HepG2 (cell line): Measurements from ENCODE around the gene RNF149. TPM values are rescaled to one million over a fixed set of nuclear protein-coding genes. Genes with fewer than 3 reads are reported as not detected.

ENCODE experiments used
- CEBPG ChIP-seq: IDR thresholded peaks from 2 replicates; pipeline ENCODE4 v1.6.1; 2016
- ISX ChIP-seq: sonication (generic); formaldehyde crosslinking; conservative IDR thresholded peaks from 2 replicates; pipeline ENCODE4 v1.5.0; 2020; ENCODE audit warnings: missing genetic modification reagents
- NFYC ChIP-seq: IDR thresholded peaks from 2 replicates; pipeline ENCODE4 v1.6.1; 2016; ENCODE audit warnings: missing genetic modification reagents, missing compliant biosample characterization
- NR2F2 ChIP-seq: IDR thresholded peaks from 2 replicates; pipeline ENCODE4 v1.6.1; 2012; ENCODE audit warnings: low read depth, inconsistent platforms, borderline replicate concordance
- PCBP1 ChIP-seq: fragments of 200-400 bp; formaldehyde crosslinking; IDR thresholded peaks from 2 replicates; pipeline ENCODE4 v1.6.1; 2017; ENCODE audit warnings: mild to moderate bottlenecking, low read depth, low read length, borderline replicate concordance
- RFXAP ChIP-seq: sonication (generic); formaldehyde crosslinking; IDR thresholded peaks from 2 replicates; pipeline ENCODE4 v1.4.0; 2020; ENCODE audit warnings: missing genetic modification reagents, borderline replicate concordance
- SMC3 ChIP-seq: IDR thresholded peaks from 2 replicates; pipeline ENCODE4 v1.6.1; 2011; ENCODE audit warnings: low read length, improper control_type of control experiment
- ZNF121 ChIP-seq: sonication (generic); formaldehyde crosslinking; IDR thresholded peaks from 2 replicates; pipeline ENCODE4 v1.5.0; 2020; ENCODE audit warnings: mild to moderate bottlenecking, missing genetic modification reagents
- ZNF136 ChIP-seq: sonication (generic); formaldehyde crosslinking; IDR thresholded peaks from 2 replicates; pipeline ENCODE4 v1.8.1; 2022; ENCODE audit warnings: low read depth, mild to moderate bottlenecking, moderate library complexity, missing genetic modification reagents
- ZNF296 ChIP-seq: sonication (generic); formaldehyde crosslinking; conservative IDR thresholded peaks from 2 replicates; pipeline ENCODE4 v1.5.0; 2020; ENCODE audit warnings: mild to moderate bottlenecking, missing genetic modification reagents
- ZNF780A ChIP-seq: sonication (generic); formaldehyde crosslinking; IDR thresholded peaks from 2 replicates; pipeline ENCODE4 v1.8.0; 2022; ENCODE audit warnings: mild to moderate bottlenecking, missing genetic modification reagents, moderate library complexity
- ZSCAN29 ChIP-seq: sonication (generic); formaldehyde crosslinking; conservative IDR thresholded peaks from 2 replicates; pipeline ENCODE4 v1.4.0; 2020; ENCODE audit warnings: mild to moderate bottlenecking, missing genetic modification reagents
- polyA plus RNA-seq, 8 experiments: library from polyadenylated mRNA; depleted of rRNA in 3 of 8; stranded (reverse) in 7 of 8; unstranded in 1 of 8; fragments of >200 nt; fragmentation: Illumina TruSeq in 4 of 8; extraction: Trizol in 4 of 8; gene quantifications; 2 replicates each; pipeline versions ENCODE4 v1.2.1 to v1.2.3, GENCODE V29; 2011 to 2016; ENCODE audit warnings: low read depth in 4 of 8, missing spikeins in 1 of 8, mixed read lengths in 1 of 8; ENCODE audit not compliant: insufficient read depth in 1 of 8
- total RNA-seq, 5 experiments: library from RNA; depleted of rRNA; stranded (reverse); fragments of >200 nt; fragmentation: Illumina TruSeq; extraction: Trizol; gene quantifications; 2 replicates each; pipeline ENCODE4 v1.2.3, GENCODE V29; 2016; ENCODE audit warnings: low read depth in 1 of 5
- TF ChIP-seq, protein P1 (sequence below): fragments of 450-650 bp; IDR thresholded peaks from 2 replicates; pipeline ENCODE4 v1.6.1; 2017; ENCODE audit warnings: mild to moderate bottlenecking
- TF ChIP-seq, protein P2 (sequence below): sonication (generic); formaldehyde crosslinking; IDR thresholded peaks from 2 replicates; pipeline ENCODE4 v1.4.0; 2020; ENCODE audit warnings: missing genetic modification reagents
- TF ChIP-seq, protein P3 (sequence below): sonication (generic); formaldehyde crosslinking; conservative IDR thresholded peaks from 2 replicates; pipeline ENCODE4 v1.8.0; 2022; ENCODE audit warnings: missing genetic modification reagents
- TF ChIP-seq, protein P4 (sequence below): sonication (generic); formaldehyde crosslinking; IDR thresholded peaks from 2 replicates; pipeline ENCODE4 v1.8.1; 2023; ENCODE audit warnings: mild to moderate bottlenecking, missing genetic modification reagents

RNF149 gene
- total and polyA plus RNA-seq, 2 of the 13 experiments (the other 11 are each of a cell fraction or from before 2014, with no cell fraction given): 87.6 to 109 TPM

DNA sequence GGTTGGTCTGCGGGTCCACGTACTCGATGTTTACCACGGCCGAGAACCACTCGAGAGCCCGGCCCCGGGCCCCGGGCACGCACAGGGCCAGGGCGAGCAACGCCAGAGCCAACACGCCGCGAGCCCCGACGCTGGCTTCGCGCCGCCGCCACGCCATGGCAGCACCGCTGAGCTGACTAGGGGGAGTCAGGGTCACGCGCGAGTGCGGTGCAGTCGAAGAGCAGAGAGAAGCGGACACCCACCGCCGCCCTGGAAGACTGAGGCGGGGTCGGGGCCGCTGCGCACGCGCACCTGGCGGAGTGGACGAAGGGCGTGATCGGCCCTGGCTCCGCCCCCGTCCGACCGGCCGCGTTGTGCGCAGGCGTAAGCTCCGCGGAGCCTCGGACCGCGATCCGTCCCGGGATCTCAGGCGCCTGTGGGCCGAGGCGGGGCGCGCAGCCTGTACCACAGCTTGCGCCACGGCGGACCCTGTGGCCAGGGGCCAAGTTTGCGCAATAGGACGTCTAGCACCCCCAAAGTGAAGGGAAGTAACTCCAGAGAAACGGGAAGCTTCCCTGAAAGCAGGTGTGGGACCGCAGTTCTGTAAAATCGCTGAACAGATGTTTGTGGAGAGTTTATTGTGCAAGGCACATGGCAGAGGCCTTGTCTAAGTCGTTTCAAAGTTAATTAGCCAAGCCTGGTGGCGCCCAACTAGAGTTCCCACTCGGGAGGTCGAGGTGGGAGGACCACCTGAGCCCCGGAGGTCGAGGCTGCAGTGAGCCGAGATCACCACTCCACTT is at the start of gene RNF149 (continued):
- TF ChIP-seq, protein P1, sequence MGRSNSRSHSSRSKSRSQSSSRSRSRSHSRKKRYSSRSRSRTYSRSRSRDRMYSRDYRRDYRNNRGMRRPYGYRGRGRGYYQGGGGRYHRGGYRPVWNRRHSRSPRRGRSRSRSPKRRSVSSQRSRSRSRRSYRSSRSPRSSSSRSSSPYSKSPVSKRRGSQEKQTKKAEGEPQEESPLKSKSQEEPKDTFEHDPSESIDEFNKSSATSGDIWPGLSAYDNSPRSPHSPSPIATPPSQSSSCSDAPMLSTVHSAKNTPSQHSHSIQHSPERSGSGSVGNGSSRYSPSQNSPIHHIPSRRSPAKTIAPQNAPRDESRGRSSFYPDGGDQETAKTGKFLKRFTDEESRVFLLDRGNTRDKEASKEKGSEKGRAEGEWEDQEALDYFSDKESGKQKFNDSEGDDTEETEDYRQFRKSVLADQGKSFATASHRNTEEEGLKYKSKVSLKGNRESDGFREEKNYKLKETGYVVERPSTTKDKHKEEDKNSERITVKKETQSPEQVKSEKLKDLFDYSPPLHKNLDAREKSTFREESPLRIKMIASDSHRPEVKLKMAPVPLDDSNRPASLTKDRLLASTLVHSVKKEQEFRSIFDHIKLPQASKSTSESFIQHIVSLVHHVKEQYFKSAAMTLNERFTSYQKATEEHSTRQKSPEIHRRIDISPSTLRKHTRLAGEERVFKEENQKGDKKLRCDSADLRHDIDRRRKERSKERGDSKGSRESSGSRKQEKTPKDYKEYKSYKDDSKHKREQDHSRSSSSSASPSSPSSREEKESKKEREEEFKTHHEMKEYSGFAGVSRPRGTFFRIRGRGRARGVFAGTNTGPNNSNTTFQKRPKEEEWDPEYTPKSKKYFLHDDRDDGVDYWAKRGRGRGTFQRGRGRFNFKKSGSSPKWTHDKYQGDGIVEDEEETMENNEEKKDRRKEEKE: no peak
- TF ChIP-seq CEBPG (peak; percentile 100), RFXAP (CRISPR knock-in tag) (peak; percentile 94), PCBP1 (no peak), SMC3 (no peak), ZNF780A (CRISPR knock-in tag) (peak; percentile 95), ZSCAN29 (peak; percentile 87), ZNF136 (CRISPR knock-in tag) (peak; percentile 91), NFYC (CRISPR knock-in tag) (peak; percentile 50; the same call in 1 of the 2 replicates), ZNF296 (CRISPR knock-in tag) (no peak), ZNF121 (CRISPR knock-in tag) (peak; percentile 42; the same call in 1 of the 2 replicates), ISX (CRISPR knock-in tag) (peak; percentile 29; the same call in 1 of the 2 replicates), NR2F2 (no peak)
- TF ChIP-seq, protein P2, sequence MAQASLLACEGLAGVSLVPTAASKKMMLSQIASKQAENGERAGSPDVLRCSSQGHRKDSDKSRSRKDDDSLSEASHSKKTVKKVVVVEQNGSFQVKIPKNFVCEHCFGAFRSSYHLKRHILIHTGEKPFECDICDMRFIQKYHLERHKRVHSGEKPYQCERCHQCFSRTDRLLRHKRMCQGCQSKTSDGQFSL (CRISPR knock-in tag): peak; percentile 92
- TF ChIP-seq, protein P3, sequence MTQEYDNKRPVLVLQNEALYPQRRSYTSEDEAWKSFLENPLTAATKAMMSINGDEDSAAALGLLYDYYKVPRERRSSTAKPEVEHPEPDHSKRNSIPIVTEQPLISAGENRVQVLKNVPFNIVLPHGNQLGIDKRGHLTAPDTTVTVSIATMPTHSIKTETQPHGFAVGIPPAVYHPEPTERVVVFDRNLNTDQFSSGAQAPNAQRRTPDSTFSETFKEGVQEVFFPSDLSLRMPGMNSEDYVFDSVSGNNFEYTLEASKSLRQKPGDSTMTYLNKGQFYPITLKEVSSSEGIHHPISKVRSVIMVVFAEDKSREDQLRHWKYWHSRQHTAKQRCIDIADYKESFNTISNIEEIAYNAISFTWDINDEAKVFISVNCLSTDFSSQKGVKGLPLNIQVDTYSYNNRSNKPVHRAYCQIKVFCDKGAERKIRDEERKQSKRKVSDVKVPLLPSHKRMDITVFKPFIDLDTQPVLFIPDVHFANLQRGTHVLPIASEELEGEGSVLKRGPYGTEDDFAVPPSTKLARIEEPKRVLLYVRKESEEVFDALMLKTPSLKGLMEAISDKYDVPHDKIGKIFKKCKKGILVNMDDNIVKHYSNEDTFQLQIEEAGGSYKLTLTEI (CRISPR knock-in tag): no peak
- TF ChIP-seq, protein P4, sequence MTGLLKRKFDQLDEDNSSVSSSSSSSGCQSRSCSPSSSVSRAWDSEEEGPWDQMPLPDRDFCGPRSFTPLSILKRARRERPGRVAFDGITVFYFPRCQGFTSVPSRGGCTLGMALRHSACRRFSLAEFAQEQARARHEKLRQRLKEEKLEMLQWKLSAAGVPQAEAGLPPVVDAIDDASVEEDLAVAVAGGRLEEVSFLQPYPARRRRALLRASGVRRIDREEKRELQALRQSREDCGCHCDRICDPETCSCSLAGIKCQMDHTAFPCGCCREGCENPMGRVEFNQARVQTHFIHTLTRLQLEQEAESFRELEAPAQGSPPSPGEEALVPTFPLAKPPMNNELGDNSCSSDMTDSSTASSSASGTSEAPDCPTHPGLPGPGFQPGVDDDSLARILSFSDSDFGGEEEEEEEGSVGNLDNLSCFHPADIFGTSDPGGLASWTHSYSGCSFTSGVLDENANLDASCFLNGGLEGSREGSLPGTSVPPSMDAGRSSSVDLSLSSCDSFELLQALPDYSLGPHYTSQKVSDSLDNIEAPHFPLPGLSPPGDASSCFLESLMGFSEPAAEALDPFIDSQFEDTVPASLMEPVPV (CRISPR knock-in tag): peak; percentile 75
